Globus pallidus (tissue), 1 donor: Measurements from ENCODE around the gene DBR1.
A peak's percentile ranks its signal among the peaks of the same experiment; 100 is the strongest.
"Not testable (repeated sequence)": the region's sequence is repeated elsewhere in the genome, so short reads cannot be mapped to it uniquely, and the experiment has no call there.

Source experiments
- DNase-seq: peaks from one replicate; pipeline ENCODE4 v3.0.0-alpha.2; 2015; ENCODE audit warnings: low spot score

DBR1 gene

DNA sequence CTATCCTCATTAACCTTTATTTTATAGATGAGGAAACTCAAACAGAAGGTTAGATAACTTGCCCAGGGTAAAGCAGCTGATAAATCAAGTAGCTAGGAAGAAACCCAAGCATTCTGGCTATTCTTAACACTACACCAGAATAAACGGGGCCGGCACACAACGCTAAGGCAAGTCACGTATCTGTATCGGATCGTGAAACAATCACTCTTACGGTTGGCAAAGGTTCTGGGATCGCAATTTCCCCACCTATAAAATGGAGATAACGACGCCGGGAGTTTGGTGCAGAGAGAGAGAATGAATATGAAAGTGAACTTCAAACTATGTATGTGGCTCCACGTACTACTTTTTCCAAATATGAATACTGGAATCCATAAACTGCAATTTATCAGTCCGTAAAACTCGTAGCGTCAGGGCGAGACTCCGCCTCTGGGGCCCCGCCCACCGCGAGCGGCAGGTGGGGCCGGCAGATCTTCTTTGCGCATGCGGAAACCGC lies 12.1 kb upstream of the DBR1 start:
- DNase-seq, result no peak

DNA sequence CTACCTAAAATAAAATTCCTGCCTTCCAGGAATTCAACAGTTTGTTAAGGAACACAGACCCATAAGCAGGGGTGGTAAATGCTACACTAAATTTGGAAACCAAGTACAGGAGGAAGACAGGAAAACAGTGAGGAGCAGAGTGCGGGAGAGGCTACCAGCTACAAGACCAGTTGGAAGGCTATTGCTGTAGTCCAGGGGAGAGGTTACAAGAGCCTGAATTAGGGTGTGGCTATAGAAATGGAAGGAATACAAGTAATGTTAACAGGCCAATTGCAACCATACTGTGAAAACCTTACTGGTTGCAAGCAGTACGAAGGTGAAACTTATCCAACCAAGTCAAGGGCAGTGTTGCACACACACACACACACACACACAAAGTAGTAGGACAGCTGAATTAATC lies 11.5 kb upstream of the DBR1 start:
- DNase-seq, result no peak

DNA sequence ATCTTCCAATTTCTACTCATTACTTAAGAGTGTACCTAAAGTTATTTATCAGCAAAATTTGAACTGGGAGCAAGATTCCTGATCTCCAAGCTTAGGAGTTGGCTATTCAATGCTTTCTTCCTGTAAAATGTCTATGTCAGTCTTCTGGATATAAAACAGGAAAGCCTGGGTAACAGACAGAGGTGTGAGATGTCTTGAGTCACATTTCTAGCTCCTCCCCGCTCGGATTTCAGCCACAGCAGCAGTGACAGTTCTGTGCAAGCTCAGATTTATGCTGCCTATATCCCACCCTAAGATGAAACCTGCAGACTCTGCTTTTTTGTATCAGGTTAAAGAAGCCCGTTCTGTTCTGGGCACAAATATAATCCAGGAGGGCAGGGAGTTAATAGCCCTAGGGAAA lies 10.3 kb upstream of the DBR1 start:
- DNase-seq, result no peak

DNA sequence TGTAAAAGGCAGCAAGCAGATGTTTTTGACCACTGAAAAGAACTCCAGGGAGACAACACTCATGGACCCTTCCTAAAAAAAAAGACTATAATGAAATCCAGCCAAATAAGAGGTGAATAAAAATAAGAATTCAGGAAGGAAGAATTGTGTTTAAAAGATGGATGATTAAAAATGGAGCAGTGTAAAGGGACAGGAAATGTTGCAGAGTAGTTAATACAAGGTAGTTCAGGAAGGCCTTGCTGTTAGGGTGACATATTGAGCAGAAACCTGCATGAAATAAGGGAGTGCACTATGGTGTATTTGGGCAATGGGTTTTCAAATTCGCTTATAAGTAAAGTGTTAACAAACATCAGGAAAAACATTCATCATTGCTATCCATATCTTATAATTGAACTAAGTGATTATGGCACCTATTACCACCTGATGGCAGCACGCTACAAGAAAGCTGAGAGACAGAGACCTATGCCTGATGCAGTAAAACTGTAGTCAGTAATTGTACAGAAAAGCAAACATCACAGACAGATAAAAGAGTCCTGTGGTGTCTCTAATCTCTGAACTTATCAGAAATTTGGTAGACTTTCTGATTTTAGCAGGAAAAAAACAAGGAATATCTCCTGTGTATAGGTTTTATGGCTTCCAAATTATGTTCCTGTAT lies 5.8 kb upstream of the DBR1 start:
- peak; percentile 29 for DNase-seq

DNA sequence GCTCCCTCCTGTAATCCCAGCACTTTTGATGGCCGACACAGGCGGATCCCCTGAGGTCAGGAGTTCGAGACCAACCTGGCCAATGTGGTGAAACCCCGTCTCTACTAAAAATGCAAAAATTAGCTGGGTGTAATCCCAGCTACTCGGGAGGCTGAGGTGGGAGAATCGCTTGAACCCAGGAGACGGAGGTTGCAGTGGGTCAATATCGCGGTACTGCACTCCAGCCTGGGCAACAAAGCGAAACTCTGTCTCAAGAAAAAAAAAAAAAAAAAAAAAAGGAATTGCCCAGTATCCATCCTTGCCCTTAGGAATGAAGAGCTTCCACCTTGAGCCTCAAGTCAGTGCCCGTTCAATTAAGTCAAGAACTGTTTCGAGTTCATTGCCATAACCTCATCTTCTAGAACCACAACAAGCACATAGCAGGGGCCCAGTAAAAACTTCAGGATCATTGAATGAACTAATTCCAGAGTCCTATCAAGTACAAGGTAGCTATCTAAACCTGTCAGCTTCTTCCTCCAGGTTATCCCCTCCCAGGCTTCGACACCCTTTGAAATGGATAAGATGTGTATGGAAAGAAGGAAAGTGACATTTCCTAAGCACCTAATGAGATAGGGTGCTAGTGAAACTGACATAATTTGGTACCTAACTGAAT lies 826 bp downstream of the DBR1 start:
- no peak for DNase-seq

DNA sequence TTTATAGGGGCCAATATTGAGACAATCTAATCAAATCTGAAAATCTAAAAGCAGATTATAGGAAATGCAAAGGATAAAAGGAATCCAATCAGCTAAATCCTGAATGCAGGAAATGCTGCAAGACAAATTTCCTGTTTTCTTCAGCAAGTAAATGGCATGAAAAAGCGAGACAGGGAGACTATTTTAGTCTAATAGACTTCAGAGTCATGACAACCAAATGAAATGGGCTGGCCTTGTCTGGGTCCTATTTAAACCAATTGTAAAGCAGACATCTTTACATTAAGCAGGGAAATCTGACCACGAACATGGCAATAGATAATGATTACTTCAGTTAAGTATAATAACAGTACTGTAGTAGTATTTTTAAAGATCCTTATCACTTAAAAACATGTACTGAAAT lies 2.1 kb downstream of the DBR1 start:
- DNase-seq, result no peak

DNA sequence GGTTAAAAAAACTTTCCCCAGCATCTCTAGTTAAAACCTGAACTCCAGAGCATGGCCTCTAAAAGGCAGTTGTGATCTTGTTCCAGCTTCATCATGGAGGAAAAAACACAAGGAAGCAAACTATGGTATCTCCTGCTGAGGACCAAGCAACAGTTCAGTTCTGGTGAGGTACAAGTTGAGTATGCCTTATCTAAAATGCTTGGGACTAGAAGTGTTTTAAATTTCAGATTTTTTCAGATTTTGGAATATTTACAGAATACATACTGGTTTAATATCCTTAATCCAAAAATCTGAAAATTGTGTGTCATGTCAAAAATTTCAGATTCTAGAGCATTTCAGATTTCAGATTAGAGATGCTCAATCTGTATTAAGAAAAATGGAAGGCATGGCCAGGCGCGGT lies 9.7 kb downstream of the DBR1 start:
- no peak for DNase-seq

DNA sequence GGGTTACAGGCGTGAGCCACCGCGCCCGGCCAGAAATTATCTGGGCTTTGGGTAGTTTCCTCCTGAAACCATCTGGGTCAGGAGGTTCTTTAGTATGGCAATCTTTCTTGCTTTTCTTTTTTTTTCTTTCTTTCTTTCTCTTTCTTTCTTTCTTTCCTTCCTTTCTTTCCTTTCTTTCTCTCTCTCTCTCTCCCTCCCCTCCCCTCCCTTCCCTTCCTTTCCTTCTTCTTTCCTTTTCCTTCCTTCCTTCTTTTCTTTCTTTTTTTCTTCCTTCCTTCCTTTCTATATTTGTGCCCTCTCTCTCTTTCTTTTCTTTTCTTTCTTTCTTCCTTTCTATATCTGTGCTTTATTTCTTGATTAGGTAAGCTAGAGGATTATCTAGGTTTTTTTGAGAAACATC lies 17.0 kb downstream of the DBR1 start:
- no peak for DNase-seq

DNA sequence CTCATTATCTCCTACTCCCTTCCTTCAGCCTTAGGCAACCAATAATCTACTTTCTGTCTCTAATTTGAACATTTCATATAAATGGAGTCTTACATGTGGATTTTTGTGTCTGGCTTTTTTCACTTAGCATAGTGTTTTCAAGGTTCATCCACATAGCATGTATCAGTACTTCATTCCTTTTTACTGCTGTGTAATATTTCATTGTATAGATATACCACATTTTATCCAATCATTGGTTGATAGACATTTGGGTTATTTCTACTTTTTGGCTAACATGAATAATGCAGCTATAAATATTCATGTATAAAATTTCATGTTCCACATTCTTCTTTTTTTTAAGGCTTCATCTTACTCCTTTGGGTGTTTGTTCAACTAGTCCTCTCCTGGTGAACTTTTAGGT lies 20.2 kb downstream of the DBR1 start:
- no peak for DNase-seq

DNA sequence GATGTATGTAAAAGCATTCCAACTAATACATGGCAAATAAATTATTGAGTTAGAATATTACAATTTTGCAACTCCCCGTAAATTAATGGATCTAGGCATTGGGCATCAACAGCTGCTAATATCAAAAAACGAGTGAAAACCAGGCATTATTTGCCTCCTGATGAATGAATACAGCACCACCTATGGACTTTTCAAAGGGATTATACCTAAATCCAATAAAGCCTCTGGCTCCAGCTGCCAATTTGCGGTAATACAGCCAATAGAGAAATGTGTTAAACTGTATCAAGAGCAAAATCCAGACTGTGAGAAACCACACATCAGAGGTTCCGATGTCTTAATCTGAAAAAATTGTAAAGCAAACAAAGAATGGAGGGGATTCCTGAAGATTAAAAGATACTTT lies 26.2 kb downstream of the DBR1 start:
- no peak for DNase-seq

DNA sequence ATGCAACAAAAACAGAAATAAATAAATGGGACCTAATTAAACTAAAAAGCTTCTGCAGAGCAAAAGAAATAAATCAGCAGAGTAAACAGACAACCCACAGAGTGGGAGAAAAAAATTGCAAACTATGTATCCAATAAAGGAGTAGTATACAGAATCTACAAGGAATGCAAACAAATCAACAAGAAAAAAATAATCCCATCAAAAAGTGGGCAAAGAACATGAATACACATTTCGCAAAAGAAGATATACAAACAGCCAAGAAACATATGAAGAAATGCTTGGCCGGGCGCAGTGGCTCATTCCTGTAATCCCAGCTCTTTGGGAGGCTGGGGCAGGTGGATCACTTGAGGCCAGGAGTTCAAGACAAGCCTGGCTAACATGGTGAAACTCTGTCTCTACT lies 32.5 kb downstream of the DBR1 start:
- DNase-seq, result not testable (repeated sequence)

DNA sequence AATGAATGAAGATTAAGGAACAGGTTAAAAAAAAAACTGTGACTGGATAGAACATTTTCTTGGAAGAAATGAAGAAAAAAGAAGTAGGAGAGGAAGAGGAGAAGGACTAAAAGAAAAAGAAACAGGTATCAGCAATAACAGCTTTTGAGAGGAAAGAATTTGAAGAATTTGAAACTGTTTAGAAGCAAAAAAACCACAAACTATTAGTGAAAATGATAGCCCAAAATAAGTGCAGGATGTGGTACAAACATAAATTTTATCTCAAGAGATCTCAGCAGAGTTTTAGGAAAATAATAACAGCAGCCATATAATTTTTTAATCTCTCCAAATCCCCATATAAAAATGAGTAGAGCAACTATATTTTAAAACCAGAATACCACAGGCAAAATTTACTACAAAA lies 33.8 kb downstream of the DBR1 start:
- DNase-seq, result no peak

DNA sequence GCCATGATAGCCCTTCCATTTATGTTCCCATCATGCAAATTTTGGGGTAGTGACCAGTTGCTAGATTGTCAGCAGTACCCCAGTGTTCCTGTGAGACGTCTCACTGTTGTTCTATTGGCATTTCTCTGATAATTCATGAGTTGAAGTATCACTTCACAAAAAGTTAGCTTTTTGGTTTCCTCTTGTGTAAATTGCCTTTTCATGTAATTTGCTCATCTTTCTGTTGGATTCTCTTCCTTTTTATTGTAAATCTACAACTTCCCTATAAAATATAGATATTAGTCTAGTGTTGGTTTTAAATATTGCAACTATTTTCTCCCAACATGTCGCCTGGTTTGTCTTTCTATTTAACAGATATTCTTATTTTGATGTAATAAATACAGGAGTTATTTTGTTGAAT lies 35.0 kb downstream of the DBR1 start:
- DNase-seq, result no peak

DNA sequence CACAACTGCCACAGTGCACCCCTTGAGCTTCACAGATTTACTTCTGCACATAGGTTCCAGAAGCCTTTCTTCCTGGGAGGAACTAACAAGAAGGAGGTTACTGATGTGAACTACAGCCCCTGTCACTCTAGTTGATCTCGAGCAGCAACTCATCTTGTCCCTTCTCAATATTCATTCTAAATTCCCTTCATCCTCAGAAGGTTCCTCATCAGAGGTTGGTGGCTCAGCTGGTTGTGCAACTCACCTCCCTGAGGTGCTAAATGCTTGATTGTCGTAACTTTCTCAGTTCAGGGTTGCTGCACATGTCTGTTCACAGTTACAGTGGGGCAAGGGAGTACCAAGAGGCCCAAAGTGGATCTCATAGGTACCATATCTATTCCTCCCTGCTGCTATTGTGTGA lies 36.9 kb downstream of the DBR1 start:
- DNase-seq, result no peak

DNA sequence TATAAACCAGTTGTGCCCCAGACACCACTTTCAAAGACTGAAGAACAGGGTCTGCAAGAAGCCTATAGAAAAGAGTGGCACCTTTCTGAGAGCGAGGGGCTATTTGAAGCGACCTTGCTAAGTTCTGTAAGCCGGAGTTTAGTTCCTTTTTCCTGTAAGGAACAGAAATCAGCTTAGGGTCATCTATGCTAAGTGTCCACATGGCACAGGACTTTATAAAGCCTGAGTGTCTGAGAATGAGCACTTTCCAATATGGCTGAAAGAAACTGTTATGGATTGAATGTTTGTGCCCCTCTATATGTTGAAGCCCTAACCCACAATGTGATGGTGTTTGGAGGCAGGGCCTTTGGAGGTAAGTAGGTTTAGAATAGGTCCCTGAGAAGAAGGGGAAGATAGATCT lies 38.5 kb downstream of the DBR1 start:
- DNase-seq, result no peak

DNA sequence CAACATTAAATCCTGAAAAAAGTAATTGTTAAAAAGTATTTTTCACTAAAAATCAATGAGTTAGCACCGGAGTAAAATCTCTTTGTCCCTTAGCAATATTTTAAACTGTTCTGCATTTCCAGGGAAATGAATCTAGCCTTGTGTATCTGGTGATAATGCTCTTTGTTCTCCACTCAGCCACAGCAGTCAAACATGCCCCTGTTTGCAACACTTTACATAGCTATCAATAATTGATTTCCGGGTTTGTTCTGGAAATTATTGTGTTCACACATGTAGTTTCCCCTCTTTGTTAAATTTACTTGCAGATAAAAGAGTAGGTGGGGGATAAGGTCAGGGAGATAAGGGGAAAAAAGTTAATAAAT lies 38.9 kb downstream of the DBR1 start:
- DNase-seq, result no peak

DNA sequence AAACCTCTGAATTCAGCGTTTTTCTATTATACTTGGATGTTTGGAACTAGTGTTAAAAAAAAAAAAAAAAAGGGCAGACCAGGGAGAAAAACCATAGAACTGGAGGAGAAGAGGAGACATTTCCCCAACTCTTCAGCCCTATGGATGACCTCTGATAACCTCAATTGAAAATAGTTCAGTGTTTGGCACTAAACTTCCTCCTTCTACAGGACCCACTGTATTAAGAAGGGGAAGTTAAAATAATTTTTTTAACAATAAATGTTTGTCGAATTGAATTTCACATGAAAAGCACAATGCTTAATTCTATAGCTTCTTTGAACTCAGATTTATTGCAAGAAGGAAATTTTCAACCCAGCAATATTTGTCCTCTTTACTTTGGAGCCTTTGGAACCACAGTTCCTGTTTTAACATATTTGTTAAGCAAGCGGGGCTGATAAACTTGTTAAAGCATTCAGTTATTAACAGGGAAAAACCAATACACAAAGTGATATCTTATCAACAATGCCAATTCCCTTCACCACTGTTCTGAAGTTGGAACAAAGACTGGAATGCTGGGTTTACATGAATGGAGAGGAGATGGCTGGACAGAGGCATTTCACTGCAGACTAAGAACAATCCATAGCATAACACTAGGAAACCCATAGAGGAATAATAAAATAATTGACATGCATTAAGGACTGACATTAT lies 39.4 kb downstream of the DBR1 start:
- DNase-seq, result no peak

DNA sequence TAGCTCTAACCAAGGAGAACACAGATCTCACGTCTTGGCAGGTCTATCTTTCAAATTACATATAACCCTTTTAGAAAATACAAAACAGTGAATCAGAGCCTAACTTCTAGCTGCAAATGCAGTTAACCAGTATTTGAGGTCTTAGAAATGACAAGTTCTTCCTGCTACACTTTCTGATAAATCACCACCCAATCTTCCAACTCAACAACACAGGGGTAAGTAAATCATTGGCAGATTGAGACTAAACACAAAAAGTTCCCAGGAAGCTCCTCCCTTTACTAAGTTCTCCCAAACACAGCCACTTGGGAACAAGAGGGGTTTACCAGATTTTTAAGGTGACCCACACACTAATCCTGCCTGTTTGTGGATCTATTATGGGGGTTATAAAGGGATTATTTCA lies 42.5 kb downstream of the DBR1 start, which contains the start of gene A4GNT:
A4GNT (minus strand) TSS at position 152 of the 400 bp plus-strand sequence. CDS start 1,134 bp downstream, outside the sequence.
- no peak for DNase-seq

DNA sequence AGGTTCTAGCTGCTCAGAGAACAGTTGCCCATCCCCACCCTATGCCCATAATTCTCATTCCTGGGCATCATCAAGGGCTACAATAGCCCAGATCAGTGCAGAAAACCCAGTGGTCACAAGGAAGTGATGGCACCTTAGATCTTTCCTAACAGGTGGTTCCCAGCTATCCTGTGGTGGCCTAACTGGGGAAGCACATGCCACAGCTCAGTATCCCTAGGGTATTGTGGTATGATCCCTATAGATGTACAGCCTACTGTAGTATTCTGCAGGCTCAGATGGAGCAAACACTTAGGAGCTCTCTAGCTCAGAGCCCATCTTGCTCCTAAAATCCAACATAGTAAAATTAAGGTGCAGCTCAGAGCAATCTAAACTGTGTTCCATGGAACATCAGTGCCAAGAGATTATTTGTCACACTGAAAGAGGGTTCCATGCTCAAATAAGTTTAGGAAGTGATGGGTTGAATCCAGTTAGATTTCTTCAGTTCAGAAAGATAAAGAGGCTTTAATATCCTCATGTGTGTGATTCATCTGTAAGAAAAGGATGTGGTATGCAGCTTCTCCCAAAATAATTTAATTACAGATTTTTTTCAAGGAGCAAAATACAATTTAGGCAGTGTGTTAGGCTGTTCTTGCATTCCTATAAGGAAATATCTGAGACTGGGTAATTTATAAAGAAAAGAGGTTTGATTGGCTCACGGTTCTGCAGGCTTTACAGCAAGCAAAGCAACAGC lies 46.9 kb downstream of the DBR1 start:
- DNase-seq, result no peak

DNA sequence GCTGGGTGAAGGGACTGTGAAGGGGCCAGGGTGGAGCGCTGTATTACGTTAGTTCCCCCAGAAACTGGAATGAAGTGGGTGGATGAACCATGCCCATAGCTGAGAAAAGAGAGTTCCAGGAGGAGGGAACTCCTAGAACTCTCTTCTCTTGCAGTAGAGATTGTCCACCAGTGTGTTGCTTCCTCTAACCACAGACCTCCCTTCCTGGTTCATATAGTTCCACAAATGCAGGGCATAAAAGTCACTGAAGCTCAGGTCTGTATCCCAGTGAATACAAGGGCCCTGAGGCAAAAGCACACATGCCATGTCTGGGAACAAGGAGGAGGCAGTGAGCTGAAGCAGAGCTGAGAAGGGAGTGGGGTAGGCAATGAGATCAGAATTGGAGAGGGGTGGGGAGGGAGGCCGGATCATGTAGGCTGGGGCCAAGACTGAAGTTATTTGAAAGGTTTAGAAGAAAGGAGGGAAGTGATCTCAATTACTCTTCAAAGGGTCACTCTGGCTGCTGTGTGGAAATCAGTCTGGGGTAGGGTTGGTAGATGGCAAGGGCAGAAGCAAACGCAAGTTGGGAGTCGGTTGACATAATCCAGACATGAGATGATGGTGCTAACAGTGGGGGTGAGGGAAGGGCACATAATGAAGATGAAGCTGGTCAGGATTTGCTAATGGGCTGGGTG lies 49.0 kb downstream of the DBR1 start:
- peak; percentile 20 for DNase-seq

DNA sequence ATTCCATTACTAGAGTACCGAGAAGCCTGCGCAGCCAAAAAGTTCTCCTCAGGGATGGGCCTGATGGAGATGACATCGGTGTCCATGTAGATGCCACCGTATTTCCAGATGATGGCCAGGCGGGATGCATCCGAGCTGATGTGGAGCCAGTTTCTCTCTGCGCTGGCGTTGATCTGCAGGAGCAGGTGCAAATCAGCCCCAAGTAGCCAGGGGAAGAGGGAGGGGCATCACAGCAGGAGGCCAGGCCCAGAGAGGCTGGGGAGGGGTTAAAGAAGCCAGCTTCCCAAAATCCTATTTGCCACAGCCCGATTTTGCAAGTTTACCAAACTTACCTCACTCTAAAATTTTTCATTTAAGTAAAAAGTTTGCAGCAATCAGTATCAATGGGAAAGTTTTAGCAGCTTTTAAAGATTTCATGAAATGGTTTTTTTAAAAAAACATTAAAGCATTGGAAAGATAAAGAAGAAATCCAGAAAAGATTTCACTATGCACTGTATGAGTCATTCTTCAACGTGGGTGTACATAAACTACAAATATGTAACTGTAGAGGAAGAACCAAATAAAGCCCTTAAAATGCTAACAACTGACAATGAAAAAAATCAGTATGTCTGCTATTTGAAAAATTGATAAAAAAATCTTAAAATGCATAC lies 49.9 kb downstream of the DBR1 start:
- DNase-seq, result no peak

DNA sequence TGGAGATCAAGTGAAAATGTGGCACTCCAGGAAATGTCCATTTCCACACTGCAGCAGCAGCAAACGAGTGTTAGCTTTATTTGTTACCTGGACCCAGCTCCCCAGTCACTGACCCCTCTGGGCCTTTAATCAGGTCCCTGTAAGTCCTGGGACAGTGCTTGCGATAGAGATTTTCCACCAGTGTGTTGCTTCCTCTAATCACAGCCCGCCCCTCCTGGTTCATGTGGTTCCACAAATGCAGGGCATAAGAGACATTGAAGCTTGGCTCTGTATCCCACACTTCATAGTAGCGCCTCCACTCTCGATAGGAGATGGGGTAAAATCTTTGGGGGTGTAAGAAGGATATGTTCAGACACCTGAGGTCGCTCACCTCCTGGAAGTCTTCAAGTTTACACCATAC lies 50.5 kb downstream of the DBR1 start:
- DNase-seq, result no peak
